ENCODE results near the gene SH2D4B. TPM values are rescaled to one million over a fixed set of nuclear protein-coding genes. Genes with fewer than 3 reads are reported as not detected.

SH2D4B gene
- total RNA-seq, 1 experiment from 2014 or later: not detected

Other genes starting within 250 kb of the SH2D4B start
- gene MAT1A, start 248.2 kb upstream of the SH2D4B start, total RNA-seq (2014; rRNA removed; shearing (Covaris generic)): 0.15 TPM in 1 of 2 replicates, not detected in the other
- gene DYDC1, start 181.1 kb upstream of the SH2D4B start, total RNA-seq (2014; rRNA removed; shearing (Covaris generic)): not detected in 2 replicates
- gene DYDC2, start 181.1 kb upstream of the SH2D4B start, total RNA-seq (2014; rRNA removed; shearing (Covaris generic)): 0.13 TPM in 1 of 2 replicates, not detected in the other
- gene PRXL2A, start 129.4 kb upstream of the SH2D4B start, total RNA-seq (2014; rRNA removed; shearing (Covaris generic)): 259 and 261 TPM in 2 replicates
- 37.7 and 40.4 TPM in 2 replicates for gene TSPAN14, start 83.6 kb upstream of the SH2D4B start, total RNA-seq (2014; rRNA removed; shearing (Covaris generic))

Measured in SJCRH30 (cell line).